ENCODE measurements around the gene PRKAR1B. TPM values are rescaled to one million over a fixed set of nuclear protein-coding genes. Genes with fewer than 3 reads are reported as not detected.

The PRKAR1B gene
- total RNA-seq, 4 donors from 2014 or later, result 3.8 to 11.6 (median 6.3) TPM

- TF ChIP-seq CTCF (IDR thresholded peaks at IDR 0.05; ENCODE audit: low read depth), result no peak
Observed at GRCh38 chr7:532379-533143, 194.5 kb downstream of the PRKAR1B start.

GRCh38 chr7:531777-532176, 195.3 kb downstream of the PRKAR1B start:
- TF ChIP-seq CTCF (IDR thresholded peaks at IDR 0.05; ENCODE audit: low read depth), result no peak

GRCh38 chr7:528451-528850, 198.6 kb downstream of the PRKAR1B start:
- TF ChIP-seq CTCF (IDR thresholded peaks at IDR 0.05; ENCODE audit: low read depth), result no peak

- TF ChIP-seq CTCF (IDR thresholded peaks at IDR 0.05; ENCODE audit: low read depth), result no peak
Observed at GRCh38 chr7:527723-528122, 199.4 kb downstream of the PRKAR1B start.

GRCh38 chr7:526460-527034, 200.5 kb downstream of the PRKAR1B start:
- TF ChIP-seq CTCF (IDR thresholded peaks at IDR 0.05; ENCODE audit: low read depth), result no peak

GRCh38 chr7:525740-526139, 201.3 kb downstream of the PRKAR1B start:
- TF ChIP-seq CTCF (IDR thresholded peaks at IDR 0.05; ENCODE audit: low read depth), result no peak

GRCh38 chr7:524800-525199, 202.3 kb downstream of the PRKAR1B start:
- TF ChIP-seq CTCF (IDR thresholded peaks at IDR 0.05; ENCODE audit: low read depth), result no peak

Measured in subcutaneous adipose tissue (tissue), 4 donors.